Tibial nerve (tissue), 4 donors: ENCODE data around the gene SDK1. TPM values are rescaled to one million over a fixed set of nuclear protein-coding genes. Genes with fewer than 3 reads are reported as not detected.

Source experiments
- DNase-seq, 2 donors: peaks; one replicate each; pipeline ENCODE4 v3.0.0-alpha.2; 2019; ENCODE audit warnings: low spot score in 2 of 2
- H3K27ac ChIP-seq, 4 donors: fragments of 200-600 bp; sonication (generic) in 3 of 4; one replicate each; pipeline ENCODE4 v1.5.1; 2017 to 2019; ENCODE audit warnings: mild to moderate bottlenecking in 1 of 4
- H3K27me3 ChIP-seq, 2 donors: fragments of 200-600 bp; sonication (generic) in 1 of 2; one replicate each; pipeline versions ENCODE4 v1.5.1 to v1.6.0; 2017 to 2019
- H3K36me3 ChIP-seq, 3 donors: fragments of 200-600 bp; sonication (generic); one replicate each; pipeline ENCODE4 v1.5.1; 2018 to 2019
- H3K4me1 ChIP-seq, 4 donors: fragments of 200-600 bp; sonication (generic) in 3 of 4; one replicate each; pipeline ENCODE4 v1.5.1; 2017 to 2019
- H3K4me3 ChIP-seq, 4 donors: fragments of 200-600 bp; sonication (generic) in 3 of 4; one replicate each; pipeline ENCODE4 v1.5.1; 2017 to 2019; ENCODE audit warnings: mild to moderate bottlenecking in 1 of 4, moderate library complexity in 1 of 4
- H3K9me3 ChIP-seq, 4 donors: fragments of 200-600 bp; sonication (generic) in 3 of 4; one replicate each; pipeline ENCODE4 v1.5.1; 2017 to 2019
- EP300 ChIP-seq, 2 donors: sonication (generic); formaldehyde crosslinking; IDR thresholded peaks; one replicate each; pipeline ENCODE4 v1.6.1; 2017; ENCODE audit warnings: antibody characterized with exemption in 2 of 2, mild to moderate bottlenecking in 1 of 2
- POLR2A ChIP-seq, 2 donors: fragments of 450-650 bp; IDR thresholded peaks; one replicate each; pipeline ENCODE4 v1.6.1; 2017; ENCODE audit warnings: antibody characterized with exemption in 2 of 2, mild to moderate bottlenecking in 2 of 2, moderate library complexity in 2 of 2
- WGBS, 2 donors: methylation state at CpG; one replicate each; pipeline ENCODE4 v1.1.5; 2018; 5-methylcytosine and 5-hydroxymethylcytosine counted together
- total RNA-seq, 4 donors: library from RNA; depleted of rRNA; stranded (reverse); fragments of >200 nt; gene quantifications; one replicate each; pipeline ENCODE4 v1.1.0, GENCODE V29; 2016
- TF ChIP-seq, protein P1 (sequence below), 5 experiments: fragments of 200-600 bp in 3 of 5; fragments of 450-650 bp in 2 of 5; sonication (generic) in 3 of 5; IDR thresholded peaks; one replicate each; pipeline ENCODE4 v1.5.1; 2016 to 2019; ENCODE audit warnings: antibody characterized with exemption in 5 of 5, mild to moderate bottlenecking in 3 of 5, moderate library complexity in 2 of 5

The SDK1 gene
- total RNA-seq, 4 donors from 2014 or later, result 8.2 to 16.2 (median 12.9) TPM

DNA sequence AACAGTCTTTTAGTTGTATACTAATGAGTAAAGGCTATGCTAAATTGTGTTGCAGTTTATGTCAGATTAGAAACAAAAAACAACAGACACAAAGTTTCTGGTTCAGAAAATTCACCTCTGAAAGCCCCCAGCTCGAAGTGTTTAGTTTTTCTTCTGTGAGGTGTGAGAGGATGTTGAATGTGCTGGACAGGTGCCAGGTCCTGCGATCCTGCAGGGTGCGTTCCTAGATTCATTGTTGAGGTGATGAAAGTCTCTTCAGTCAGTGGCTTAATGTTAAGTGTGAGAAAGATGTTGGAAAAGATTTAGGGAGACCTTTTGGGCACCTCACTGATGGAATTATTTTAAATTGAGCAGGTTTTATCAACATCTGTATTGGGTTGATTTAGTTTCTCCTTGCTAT lies 287.3 kb downstream of the SDK1 start:
- no peaks in the 10 kb centered on the region for H3K27me3 ChIP-seq
- TF ChIP-seq POLR2A (IDR thresholded peaks at IDR 0.05), result no peak
- H3K4me3 ChIP-seq, result no peak overlapping the region
- DNase-seq, result no peak
- no peaks in the 10 kb centered on the region for H3K36me3 ChIP-seq
- H3K9me3 ChIP-seq, result no peaks in the 10 kb centered on the region
- no peak overlapping the region for H3K27ac ChIP-seq
- H3K4me1 ChIP-seq, result no peaks in the 10 kb centered on the region
- WGBS, 2 donors, result 45 to 62% methylated on average over 3 of the region's 3 CpGs

DNA sequence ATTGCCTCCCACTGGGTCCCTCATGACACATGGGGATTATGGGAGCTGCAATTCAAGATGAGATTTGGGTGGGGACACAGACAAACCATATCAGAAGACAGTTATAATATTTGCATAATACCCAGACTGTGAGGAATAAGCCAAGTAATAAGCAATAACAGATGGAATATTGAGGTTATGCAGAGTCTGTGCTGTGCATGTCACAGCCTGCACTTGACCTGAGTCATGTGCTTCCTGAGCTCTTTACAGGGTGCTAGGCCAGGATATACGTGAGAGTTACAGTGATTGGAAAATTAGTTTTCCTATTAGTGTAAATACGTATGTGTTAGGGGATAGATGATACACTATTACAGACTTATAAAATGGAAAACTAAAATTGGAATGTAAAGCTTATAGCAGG lies 288.7 kb downstream of the SDK1 start:
- TF ChIP-seq, protein P1, sequence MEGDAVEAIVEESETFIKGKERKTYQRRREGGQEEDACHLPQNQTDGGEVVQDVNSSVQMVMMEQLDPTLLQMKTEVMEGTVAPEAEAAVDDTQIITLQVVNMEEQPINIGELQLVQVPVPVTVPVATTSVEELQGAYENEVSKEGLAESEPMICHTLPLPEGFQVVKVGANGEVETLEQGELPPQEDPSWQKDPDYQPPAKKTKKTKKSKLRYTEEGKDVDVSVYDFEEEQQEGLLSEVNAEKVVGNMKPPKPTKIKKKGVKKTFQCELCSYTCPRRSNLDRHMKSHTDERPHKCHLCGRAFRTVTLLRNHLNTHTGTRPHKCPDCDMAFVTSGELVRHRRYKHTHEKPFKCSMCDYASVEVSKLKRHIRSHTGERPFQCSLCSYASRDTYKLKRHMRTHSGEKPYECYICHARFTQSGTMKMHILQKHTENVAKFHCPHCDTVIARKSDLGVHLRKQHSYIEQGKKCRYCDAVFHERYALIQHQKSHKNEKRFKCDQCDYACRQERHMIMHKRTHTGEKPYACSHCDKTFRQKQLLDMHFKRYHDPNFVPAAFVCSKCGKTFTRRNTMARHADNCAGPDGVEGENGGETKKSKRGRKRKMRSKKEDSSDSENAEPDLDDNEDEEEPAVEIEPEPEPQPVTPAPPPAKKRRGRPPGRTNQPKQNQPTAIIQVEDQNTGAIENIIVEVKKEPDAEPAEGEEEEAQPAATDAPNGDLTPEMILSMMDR (IDR thresholded peaks at IDR 0.05), result no peak
- TF ChIP-seq POLR2A (IDR thresholded peaks at IDR 0.05), result no peak
- TF ChIP-seq EP300 (IDR thresholded peaks at IDR 0.05), result no peak
- WGBS, 2 donors, result 74 to 83% methylated on average over 2 of the region's 2 CpGs
- Histone ChIP-seq H3K36me3 (no peaks in the 10 kb centered on the region), H3K4me3 (no peak overlapping the region), H3K9me3 (no peaks in the 10 kb centered on the region), H3K27ac (no peak overlapping the region), H3K27me3 (no peaks in the 10 kb centered on the region), H3K4me1 (no peaks in the 10 kb centered on the region)
- DNase-seq, result no peak

DNA sequence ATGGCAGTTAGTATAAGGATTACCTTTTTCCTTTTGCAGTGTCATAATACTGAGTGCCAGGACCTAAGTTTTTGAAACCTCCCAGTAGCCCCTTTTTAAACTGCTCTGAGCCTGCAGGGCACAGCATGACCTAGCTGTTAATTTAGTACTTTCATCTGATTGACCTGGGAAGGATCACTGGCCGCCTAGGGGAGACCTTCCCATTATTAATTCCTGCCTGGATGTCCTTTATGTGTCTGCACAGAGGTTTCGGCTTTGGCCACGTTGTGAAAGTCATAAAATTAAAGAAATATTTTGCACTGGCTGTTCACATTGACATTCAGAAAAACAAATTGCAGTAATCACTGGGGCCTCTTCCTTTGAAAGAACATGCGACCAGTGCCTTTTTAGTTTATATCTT lies 290.2 kb downstream of the SDK1 start:
- TF ChIP-seq POLR2A (IDR thresholded peaks at IDR 0.05), result no peak
- no peak for TF ChIP-seq EP300 (IDR thresholded peaks at IDR 0.05)
- TF ChIP-seq, protein P1 (IDR thresholded peaks at IDR 0.05), result no peak
- WGBS, 2 donors, result 71 to 74% methylated on average over 4 of the region's 4 CpGs
- H3K27me3 ChIP-seq, result no peaks in the 10 kb centered on the region
- H3K4me3 ChIP-seq, result no peak overlapping the region
- H3K4me1 ChIP-seq, result no peaks in the 10 kb centered on the region
- no peak for DNase-seq
- no peaks in the 10 kb centered on the region for H3K36me3 ChIP-seq
- H3K9me3 ChIP-seq, result no peaks in the 10 kb centered on the region
- H3K27ac ChIP-seq, result no peak overlapping the region

DNA sequence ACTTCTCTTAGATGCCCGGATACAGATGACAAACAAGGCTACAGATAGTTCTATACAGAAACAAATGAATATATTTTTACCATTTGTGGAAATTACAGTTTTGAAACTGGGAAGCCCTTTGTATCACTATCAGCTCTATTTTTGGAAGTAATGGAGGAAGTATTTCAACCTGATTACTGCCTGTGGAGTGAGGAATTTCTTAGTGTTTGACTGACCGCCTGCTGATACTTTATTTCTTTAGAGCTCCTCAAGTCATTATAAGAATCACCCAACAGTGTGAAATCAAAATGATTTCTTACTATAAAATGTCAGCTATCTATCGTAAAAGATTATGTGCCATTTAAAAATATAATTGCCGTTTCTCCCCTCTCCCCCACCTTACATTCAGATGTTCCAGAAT lies 290.9 kb downstream of the SDK1 start:
- Histone ChIP-seq H3K4me1 (no peaks in the 10 kb centered on the region), H3K9me3 (no peaks in the 10 kb centered on the region), H3K36me3 (no peaks in the 10 kb centered on the region), H3K27ac (no peak overlapping the region), H3K27me3 (no peaks in the 10 kb centered on the region), H3K4me3 (no peak overlapping the region)
- WGBS, 2 donors, result 75 to 77% methylated on average over 4 of the region's 4 CpGs
- no peak for DNase-seq
- TF ChIP-seq EP300 (IDR thresholded peaks at IDR 0.05), result no peak
- TF ChIP-seq POLR2A (IDR thresholded peaks at IDR 0.05), result no peak
- TF ChIP-seq, protein P1 (IDR thresholded peaks at IDR 0.05), result no peak

DNA sequence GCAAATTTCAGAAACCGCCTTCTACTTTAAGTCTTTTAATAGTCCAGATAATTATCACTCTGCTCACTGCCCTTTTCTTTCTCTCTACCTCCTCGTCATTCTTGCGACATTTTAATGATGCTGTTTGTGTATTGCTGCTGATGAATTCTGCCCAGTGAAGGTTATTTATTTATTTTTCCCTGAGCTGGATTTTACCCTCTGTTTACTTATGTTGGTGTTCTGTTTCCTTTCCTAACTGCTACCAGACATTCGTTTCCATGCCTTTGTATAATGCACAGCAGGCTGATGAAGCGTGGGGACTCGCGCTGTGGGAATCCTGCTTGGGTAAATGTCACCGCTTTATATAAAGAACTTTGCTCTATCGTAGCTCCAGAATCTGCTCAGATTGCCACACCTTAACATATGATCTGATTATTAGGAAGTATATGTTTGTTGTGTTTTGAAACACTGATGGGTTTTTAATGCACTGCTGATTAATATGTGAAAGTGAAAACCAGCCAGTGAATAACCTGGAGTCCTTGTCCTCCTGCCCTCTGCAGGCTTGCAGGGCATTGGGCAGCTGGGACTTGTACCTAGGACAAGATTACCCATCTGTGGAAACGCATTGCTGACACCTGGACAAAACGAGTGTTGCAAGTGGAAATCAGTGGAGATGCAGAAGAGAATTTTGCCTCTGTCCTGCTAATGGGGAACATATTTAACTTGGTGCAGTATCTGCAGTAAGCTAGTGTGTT lies 291.5 kb downstream of the SDK1 start:
- Histone ChIP-seq H3K4me3 (no peak overlapping the region), H3K27ac (no peak overlapping the region), H3K36me3 (no peaks in the 10 kb centered on the region), H3K4me1 (peaks cover 0 to under 1% (median 0%) of the 10 kb centered on the region in 4 donors), H3K27me3 (no peaks in the 10 kb centered on the region), H3K9me3 (peaks cover 0 to 2% (median 0%) of the 10 kb centered on the region in 4 donors)
- 36 to 60% methylated on average over 11 of the region's 11 CpGs for WGBS, 2 donors
- DNase-seq, result no peak
- TF ChIP-seq POLR2A (IDR thresholded peaks at IDR 0.05) (no peak), EP300 (IDR thresholded peaks at IDR 0.05) (no peak)
- TF ChIP-seq, protein P1 (IDR thresholded peaks at IDR 0.05), result no peak
